GM19238 (cell line): ENCODE results near the gene IZUMO1R.
"Not testable (repeated sequence)": the region's sequence is repeated elsewhere in the genome, so short reads cannot be mapped to it uniquely, and the experiment has no call there.

ENCODE experiments used
- DNase-seq: peaks from one replicate; pipeline ENCODE4 v3.0.0; 2011; ENCODE audit warnings: low spot score; ENCODE audit not compliant: insufficient read length

The IZUMO1R gene

GRCh38 chr11:94303966-94304958 lies at the start of gene IZUMO1R:
TSS of gene IZUMO1R (plus strand) at chr11:94304580. CDS start at chr11:94305637, 1,057 bp downstream.
- DNase-seq: no peak

GRCh38 chr11:94271885-94272372 lies 32.5 kb upstream of the IZUMO1R start:
- no peak for DNase-seq

- no peak for DNase-seq
Observed at GRCh38 chr11:94272738-94273313, 31.6 kb upstream of the IZUMO1R start.

- DNase-seq: no peak
Observed at GRCh38 chr11:94275961-94276360, 28.4 kb upstream of the IZUMO1R start.

GRCh38 chr11:94276943-94277342 lies 27.4 kb upstream of the IZUMO1R start:
- DNase-seq: no peak

GRCh38 chr11:94278207-94278606 lies 26.2 kb upstream of the IZUMO1R start:
- DNase-seq: not testable (repeated sequence)

- DNase-seq: no peak
Observed at GRCh38 chr11:94279996-94280395, 24.4 kb upstream of the IZUMO1R start.

- DNase-seq: no peak
Observed at GRCh38 chr11:94281324-94281723, 23.1 kb upstream of the IZUMO1R start.

- DNase-seq: no peak
Observed at GRCh38 chr11:94283678-94284077, 20.7 kb upstream of the IZUMO1R start.

GRCh38 chr11:94295534-94295933 lies 8.8 kb upstream of the IZUMO1R start:
- DNase-seq: no peak

- DNase-seq: no peak
Observed at GRCh38 chr11:94297985-94298576, 6.3 kb upstream of the IZUMO1R start.

- no peak for DNase-seq
Observed at GRCh38 chr11:94302776-94303175, 1.6 kb upstream of the IZUMO1R start.

GRCh38 chr11:94305146-94305545 lies 766 bp downstream of the IZUMO1R start:
- DNase-seq: no peak

GRCh38 chr11:94307101-94307791 lies 2.9 kb downstream of the IZUMO1R start:
- no peak for DNase-seq

- no peak for DNase-seq
Observed at GRCh38 chr11:94308024-94308423, 3.6 kb downstream of the IZUMO1R start.

GRCh38 chr11:94309757-94310156 lies 5.4 kb downstream of the IZUMO1R start:
- DNase-seq: no peak

GRCh38 chr11:94310191-94310875 lies 6.0 kb downstream of the IZUMO1R start:
- DNase-seq: no peak

- DNase-seq: no peak
Observed at GRCh38 chr11:94312339-94312738, 8.0 kb downstream of the IZUMO1R start.

- DNase-seq: no peak
Observed at GRCh38 chr11:94314064-94314463, 9.7 kb downstream of the IZUMO1R start.

GRCh38 chr11:94315664-94316063 lies 11.3 kb downstream of the IZUMO1R start:
- DNase-seq: no peak

- no peak for DNase-seq
Observed at GRCh38 chr11:94322501-94322900, 18.1 kb downstream of the IZUMO1R start.
